WTC11 (cell line): ENCODE measurements around the gene LZIC. TPM values are rescaled to one million over a fixed set of nuclear protein-coding genes. Genes with fewer than 3 reads are reported as not detected.

Experiments
- ATAC-seq: fragments of 200-7000 bp; cut with Tn5 transposase; 2 replicates; pipeline ENCODE4 v1.10.0; 2021; ENCODE audit warnings: mild to moderate bottlenecking, moderate library complexity
- CTCF ChIA-PET: fragments of 300-600 bp; sonication (Branson Sonifier 250); formaldehyde crosslinking; loops from one replicate; lab custom pipeline; 2021; ENCODE audit warnings: antibody characterized with exemption; lab: Charles Lee
- POLR2A ChIA-PET: fragments of 350-600 bp; sonication (Branson Sonifier 250); formaldehyde crosslinking; loops from one replicate; lab custom pipeline; 2021; ENCODE audit warnings: antibody characterized with exemption; lab: Charles Lee
- DNase-seq: peaks from one replicate; pipeline ENCODE4 v3.0.0; 2021; ENCODE audit warnings: low spot score
- H3K27ac Mint-ChIP-seq: 2 replicates; pipeline ENCODE4 v1.8.0; 2021; ENCODE audit warnings: mixed read lengths
- H3K27me3 Mint-ChIP-seq: 2 replicates; pipeline ENCODE4 v1.8.0; 2021; ENCODE audit warnings: low read depth, mild to moderate bottlenecking, moderate library complexity, mixed read lengths
- H3K36me3 Mint-ChIP-seq: 2 replicates; pipeline ENCODE4 v1.8.0; 2021; ENCODE audit warnings: mixed read lengths
- H3K4me1 Mint-ChIP-seq: 2 replicates; pipeline ENCODE4 v1.8.0; 2022; ENCODE audit warnings: mixed read lengths
- H3K4me3 Mint-ChIP-seq: 2 replicates; pipeline ENCODE4 v1.8.0; 2021; ENCODE audit warnings: mild to moderate bottlenecking, moderate library complexity, mixed read lengths
- H3K9me3 Mint-ChIP-seq: 2 replicates; pipeline ENCODE4 v1.8.0; 2021; ENCODE audit warnings: mixed read lengths
- CREB1 ChIP-seq: sonication (generic); formaldehyde crosslinking; IDR thresholded peaks from 2 replicates; pipeline ENCODE4 v1.8.0; 2023; ENCODE audit warnings: mild to moderate bottlenecking, missing genetic modification reagents
- ETV6 ChIP-seq: sonication (generic); formaldehyde crosslinking; IDR thresholded peaks from 2 replicates; pipeline ENCODE4 v1.8.1; 2022; ENCODE audit warnings: mild to moderate bottlenecking, missing genetic modification reagents
- FOXK1 ChIP-seq: sonication (generic); formaldehyde crosslinking; IDR thresholded peaks from 2 replicates; pipeline ENCODE4 v1.8.0; 2022; ENCODE audit warnings: mild to moderate bottlenecking, moderate library complexity, missing genetic modification reagents
- FOXP1 ChIP-seq: sonication (generic); formaldehyde crosslinking; IDR thresholded peaks from 2 replicates; pipeline ENCODE4 v1.8.0; 2022; ENCODE audit warnings: missing genetic modification reagents, mild to moderate bottlenecking, moderate library complexity, borderline replicate concordance
- JAZF1 ChIP-seq: fragments of 250-450 bp; sonication (Bioruptor Pico); IDR thresholded peaks from 2 replicates; pipeline ENCODE4 v1.9.0; 2021; ENCODE audit warnings: moderate library complexity, mild to moderate bottlenecking, inconsistent platforms
- NFYB ChIP-seq: sonication (generic); formaldehyde crosslinking; conservative IDR thresholded peaks from 2 replicates; pipeline ENCODE4 v1.8.0; 2022; ENCODE audit warnings: low read depth, missing genetic modification reagents
- SP1 ChIP-seq: sonication (generic); formaldehyde crosslinking; conservative IDR thresholded peaks from 2 replicates; pipeline ENCODE4 v1.8.1; 2022; ENCODE audit warnings: missing genetic modification reagents
- TCF7 ChIP-seq: sonication (generic); formaldehyde crosslinking; IDR thresholded peaks from 2 replicates; pipeline ENCODE4 v1.8.0; 2022; ENCODE audit warnings: mild to moderate bottlenecking, low read depth, missing genetic modification reagents, moderate library complexity
- ZNF416 ChIP-seq: fragments of 250-450 bp; sonication (Bioruptor Pico); IDR thresholded peaks from 2 replicates; pipeline ENCODE4 v1.9.0; 2021; ENCODE audit warnings: mild to moderate bottlenecking, inconsistent platforms
- ZNF671 ChIP-seq: fragments of 250-450 bp; sonication (Bioruptor Pico); IDR thresholded peaks from 2 replicates; pipeline ENCODE4 v1.8.0; 2021; ENCODE audit warnings: mild to moderate bottlenecking
- total RNA-seq: library from RNA; stranded (reverse); gene quantifications from 3 replicates; pipeline ENCODE4 v1.2.3, GENCODE V29; 2021
- TF ChIP-seq, protein P1 (sequence below): sonication (generic); formaldehyde crosslinking; IDR thresholded peaks from 2 replicates; pipeline ENCODE4 v1.8.0; 2022; ENCODE audit warnings: mild to moderate bottlenecking, missing genetic modification reagents
- TF ChIP-seq, protein P2 (sequence below): sonication (generic); formaldehyde crosslinking; IDR thresholded peaks from 2 replicates; pipeline ENCODE4 v1.8.0; 2022; ENCODE audit warnings: mild to moderate bottlenecking, missing genetic modification reagents
- TF ChIP-seq, protein P3 (sequence below): sonication (generic); formaldehyde crosslinking; conservative IDR thresholded peaks from 2 replicates; pipeline ENCODE4 v1.8.1; 2023; ENCODE audit warnings: mild to moderate bottlenecking, low read depth, missing genetic modification reagents, moderate library complexity
- TF ChIP-seq, protein P4 (sequence below): sonication (generic); formaldehyde crosslinking; conservative IDR thresholded peaks from 2 replicates; pipeline ENCODE4 v1.8.1; 2022; ENCODE audit warnings: mild to moderate bottlenecking, missing genetic modification reagents
- TF ChIP-seq, protein P5 (sequence below): sonication (generic); formaldehyde crosslinking; IDR thresholded peaks from 2 replicates; pipeline ENCODE4 v1.8.0; 2022; ENCODE audit warnings: mild to moderate bottlenecking, missing genetic modification reagents
- TF ChIP-seq, protein P6 (sequence below): sonication (generic); formaldehyde crosslinking; IDR thresholded peaks from 2 replicates; pipeline ENCODE4 v1.8.0; 2023; ENCODE audit warnings: missing genetic modification reagents
- TF ChIP-seq, protein P7 (sequence below): sonication (generic); formaldehyde crosslinking; IDR thresholded peaks from 2 replicates; pipeline ENCODE4 v1.8.1; 2023; ENCODE audit warnings: mild to moderate bottlenecking, missing genetic modification reagents, borderline replicate concordance
- TF ChIP-seq, protein P8 (sequence below): sonication (generic); formaldehyde crosslinking; IDR thresholded peaks from 2 replicates; pipeline ENCODE4 v1.8.1; 2023; ENCODE audit warnings: mild to moderate bottlenecking, missing genetic modification reagents

The LZIC gene
- total RNA-seq, 1 experiment from 2014 or later = 16.9 TPM

DNA sequence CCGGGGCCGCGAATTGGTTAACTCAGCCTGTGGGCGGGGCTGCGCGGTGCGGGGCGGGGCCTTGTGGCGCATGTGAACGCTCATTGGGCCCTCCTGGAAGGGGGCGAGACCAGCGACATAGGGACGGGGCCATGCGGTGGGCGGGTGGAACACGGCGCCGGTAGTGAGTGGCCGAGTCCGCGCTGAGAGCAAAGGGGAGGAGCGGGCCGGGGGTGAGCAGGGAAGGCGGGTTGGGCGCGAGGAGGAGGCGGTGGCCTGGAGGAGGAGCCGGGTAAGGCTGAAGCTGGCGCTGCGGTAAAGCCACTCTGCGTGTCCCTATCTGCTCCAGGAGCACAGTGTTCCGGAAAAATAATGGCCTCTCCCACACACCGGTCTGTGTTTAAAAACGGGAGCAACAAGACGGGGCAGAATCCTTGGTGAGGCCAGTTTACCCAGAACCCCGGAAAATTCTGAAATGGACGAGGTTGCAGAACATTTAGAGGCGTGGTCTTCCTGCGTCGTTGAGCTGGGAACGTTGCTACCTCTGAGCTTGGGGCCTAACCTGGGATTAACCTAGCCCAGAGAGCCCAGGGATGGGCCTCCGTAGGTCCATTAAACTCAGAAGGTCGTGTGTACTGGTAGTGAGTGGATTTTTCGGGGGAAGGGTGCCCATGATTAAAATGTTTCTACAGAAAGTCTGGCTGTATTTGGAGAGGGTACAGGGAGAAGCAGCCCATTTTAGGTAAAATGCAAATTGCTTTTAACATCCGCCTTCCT is 32.6 kb downstream of the LZIC start:
- H3K9me3 Mint-ChIP-seq = no peaks in the 10 kb centered on the region
- ChIA-PET CTCF (interaction anchor here (0.8 to 1.2 kb wide), 10 partner anchors 19 to 520 kb away, joined by 3 to 6 read pairs (median 4); partner anchors contain the start of genes CENPS, KIF1B, LZIC and NMNAT1), POLR2A (interaction anchor here (0.6 to 1.2 kb wide), 4 partner anchors 33 to 299 kb away, joined by 3 to 4 read pairs (median 4); partner anchors contain the start of genes KIF1B, LZIC and NMNAT1)
- H3K4me1 Mint-ChIP-seq = peaks cover 31% of the 10 kb centered on the region
- H3K36me3 Mint-ChIP-seq = no peaks in the 10 kb centered on the region
- H3K4me3 Mint-ChIP-seq = peak overlapping the region; percentile 95
- peak; percentile 100 for DNase-seq
- TF ChIP-seq, protein P1, sequence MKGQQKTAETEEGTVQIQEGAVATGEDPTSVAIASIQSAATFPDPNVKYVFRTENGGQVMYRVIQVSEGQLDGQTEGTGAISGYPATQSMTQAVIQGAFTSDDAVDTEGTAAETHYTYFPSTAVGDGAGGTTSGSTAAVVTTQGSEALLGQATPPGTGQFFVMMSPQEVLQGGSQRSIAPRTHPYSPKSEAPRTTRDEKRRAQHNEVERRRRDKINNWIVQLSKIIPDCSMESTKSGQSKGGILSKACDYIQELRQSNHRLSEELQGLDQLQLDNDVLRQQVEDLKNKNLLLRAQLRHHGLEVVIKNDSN = 0 out of 2 replicates have a peak, but pooled peaks have one; percentile 32
- TF ChIP-seq FOXP1 (CRISPR knock-in tag) (no peak), NFYB (CRISPR knock-in tag) (no peak), CREB1 (CRISPR knock-in tag) (no peak), SP1 (peak; percentile 90), FOXK1 (CRISPR knock-in tag) (peak; percentile 30; the same call in 1 of the 2 replicates), ZNF416 (CRISPR knock-in tag) (0 out of 2 replicates have a peak, but pooled peaks have one; percentile 52)
- TF ChIP-seq, protein P2, sequence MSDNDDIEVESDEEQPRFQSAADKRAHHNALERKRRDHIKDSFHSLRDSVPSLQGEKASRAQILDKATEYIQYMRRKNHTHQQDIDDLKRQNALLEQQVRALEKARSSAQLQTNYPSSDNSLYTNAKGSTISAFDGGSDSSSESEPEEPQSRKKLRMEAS (CRISPR knock-in tag) = peak; percentile 55; the same call in 1 of the 2 replicates
- TF ChIP-seq, all 79 proteins: peak for 5
- no peaks in the 10 kb centered on the region for H3K27me3 Mint-ChIP-seq
- H3K27ac Mint-ChIP-seq = peak overlapping the region; percentile 99
- ATAC-seq = peak; percentile 98

DNA sequence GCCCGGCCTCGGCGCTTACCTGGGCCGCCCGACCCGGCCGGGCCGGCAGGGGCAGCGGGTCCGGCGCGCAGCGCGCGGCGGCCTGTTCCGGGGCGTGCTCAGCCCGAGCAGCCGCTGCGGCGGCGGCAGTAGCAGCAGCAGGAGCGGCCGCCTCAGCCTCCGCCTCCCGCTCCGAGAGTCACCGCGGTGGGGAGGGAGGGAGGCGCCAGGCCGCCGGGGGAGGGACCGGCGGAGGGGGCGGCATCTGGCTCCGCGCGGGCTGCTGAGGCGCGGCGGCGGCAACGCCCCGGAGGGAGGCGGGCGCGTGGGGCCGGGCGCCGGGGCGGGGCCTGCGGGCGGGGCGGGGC is 33.1 kb downstream of the LZIC start, which contains the start of gene CTNNBIP1:
TSS of gene CTNNBIP1 (minus strand) at position 194 of the 347 bp plus-strand sequence. CDS start 38,205 bp downstream, outside the sequence.
- no peak for TF ChIP-seq ZNF671
- no peak for TF ChIP-seq ETV6 (CRISPR knock-in tag)
- TF ChIP-seq, protein P3, sequence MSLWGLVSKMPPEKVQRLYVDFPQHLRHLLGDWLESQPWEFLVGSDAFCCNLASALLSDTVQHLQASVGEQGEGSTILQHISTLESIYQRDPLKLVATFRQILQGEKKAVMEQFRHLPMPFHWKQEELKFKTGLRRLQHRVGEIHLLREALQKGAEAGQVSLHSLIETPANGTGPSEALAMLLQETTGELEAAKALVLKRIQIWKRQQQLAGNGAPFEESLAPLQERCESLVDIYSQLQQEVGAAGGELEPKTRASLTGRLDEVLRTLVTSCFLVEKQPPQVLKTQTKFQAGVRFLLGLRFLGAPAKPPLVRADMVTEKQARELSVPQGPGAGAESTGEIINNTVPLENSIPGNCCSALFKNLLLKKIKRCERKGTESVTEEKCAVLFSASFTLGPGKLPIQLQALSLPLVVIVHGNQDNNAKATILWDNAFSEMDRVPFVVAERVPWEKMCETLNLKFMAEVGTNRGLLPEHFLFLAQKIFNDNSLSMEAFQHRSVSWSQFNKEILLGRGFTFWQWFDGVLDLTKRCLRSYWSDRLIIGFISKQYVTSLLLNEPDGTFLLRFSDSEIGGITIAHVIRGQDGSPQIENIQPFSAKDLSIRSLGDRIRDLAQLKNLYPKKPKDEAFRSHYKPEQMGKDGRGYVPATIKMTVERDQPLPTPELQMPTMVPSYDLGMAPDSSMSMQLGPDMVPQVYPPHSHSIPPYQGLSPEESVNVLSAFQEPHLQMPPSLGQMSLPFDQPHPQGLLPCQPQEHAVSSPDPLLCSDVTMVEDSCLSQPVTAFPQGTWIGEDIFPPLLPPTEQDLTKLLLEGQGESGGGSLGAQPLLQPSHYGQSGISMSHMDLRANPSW (CRISPR knock-in tag) = no peak
- TF ChIP-seq, protein P4, sequence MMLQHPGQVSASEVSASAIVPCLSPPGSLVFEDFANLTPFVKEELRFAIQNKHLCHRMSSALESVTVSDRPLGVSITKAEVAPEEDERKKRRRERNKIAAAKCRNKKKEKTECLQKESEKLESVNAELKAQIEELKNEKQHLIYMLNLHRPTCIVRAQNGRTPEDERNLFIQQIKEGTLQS = no peak
- TF ChIP-seq, protein P5, sequence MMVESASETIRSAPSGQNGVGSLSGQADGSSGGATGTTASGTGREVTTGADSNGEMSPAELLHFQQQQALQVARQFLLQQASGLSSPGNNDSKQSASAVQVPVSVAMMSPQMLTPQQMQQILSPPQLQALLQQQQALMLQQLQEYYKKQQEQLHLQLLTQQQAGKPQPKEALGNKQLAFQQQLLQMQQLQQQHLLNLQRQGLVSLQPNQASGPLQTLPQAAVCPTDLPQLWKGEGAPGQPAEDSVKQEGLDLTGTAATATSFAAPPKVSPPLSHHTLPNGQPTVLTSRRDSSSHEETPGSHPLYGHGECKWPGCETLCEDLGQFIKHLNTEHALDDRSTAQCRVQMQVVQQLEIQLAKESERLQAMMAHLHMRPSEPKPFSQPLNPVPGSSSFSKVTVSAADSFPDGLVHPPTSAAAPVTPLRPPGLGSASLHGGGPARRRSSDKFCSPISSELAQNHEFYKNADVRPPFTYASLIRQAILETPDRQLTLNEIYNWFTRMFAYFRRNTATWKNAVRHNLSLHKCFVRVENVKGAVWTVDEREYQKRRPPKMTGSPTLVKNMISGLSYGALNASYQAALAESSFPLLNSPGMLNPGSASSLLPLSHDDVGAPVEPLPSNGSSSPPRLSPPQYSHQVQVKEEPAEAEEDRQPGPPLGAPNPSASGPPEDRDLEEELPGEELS = no peak
- no peak for TF ChIP-seq JAZF1 (CRISPR knock-in tag)
- TF ChIP-seq, protein P6, sequence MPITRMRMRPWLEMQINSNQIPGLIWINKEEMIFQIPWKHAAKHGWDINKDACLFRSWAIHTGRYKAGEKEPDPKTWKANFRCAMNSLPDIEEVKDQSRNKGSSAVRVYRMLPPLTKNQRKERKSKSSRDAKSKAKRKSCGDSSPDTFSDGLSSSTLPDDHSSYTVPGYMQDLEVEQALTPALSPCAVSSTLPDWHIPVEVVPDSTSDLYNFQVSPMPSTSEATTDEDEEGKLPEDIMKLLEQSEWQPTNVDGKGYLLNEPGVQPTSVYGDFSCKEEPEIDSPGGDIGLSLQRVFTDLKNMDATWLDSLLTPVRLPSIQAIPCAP (CRISPR knock-in tag) = no peak
- TF ChIP-seq, protein P7, sequence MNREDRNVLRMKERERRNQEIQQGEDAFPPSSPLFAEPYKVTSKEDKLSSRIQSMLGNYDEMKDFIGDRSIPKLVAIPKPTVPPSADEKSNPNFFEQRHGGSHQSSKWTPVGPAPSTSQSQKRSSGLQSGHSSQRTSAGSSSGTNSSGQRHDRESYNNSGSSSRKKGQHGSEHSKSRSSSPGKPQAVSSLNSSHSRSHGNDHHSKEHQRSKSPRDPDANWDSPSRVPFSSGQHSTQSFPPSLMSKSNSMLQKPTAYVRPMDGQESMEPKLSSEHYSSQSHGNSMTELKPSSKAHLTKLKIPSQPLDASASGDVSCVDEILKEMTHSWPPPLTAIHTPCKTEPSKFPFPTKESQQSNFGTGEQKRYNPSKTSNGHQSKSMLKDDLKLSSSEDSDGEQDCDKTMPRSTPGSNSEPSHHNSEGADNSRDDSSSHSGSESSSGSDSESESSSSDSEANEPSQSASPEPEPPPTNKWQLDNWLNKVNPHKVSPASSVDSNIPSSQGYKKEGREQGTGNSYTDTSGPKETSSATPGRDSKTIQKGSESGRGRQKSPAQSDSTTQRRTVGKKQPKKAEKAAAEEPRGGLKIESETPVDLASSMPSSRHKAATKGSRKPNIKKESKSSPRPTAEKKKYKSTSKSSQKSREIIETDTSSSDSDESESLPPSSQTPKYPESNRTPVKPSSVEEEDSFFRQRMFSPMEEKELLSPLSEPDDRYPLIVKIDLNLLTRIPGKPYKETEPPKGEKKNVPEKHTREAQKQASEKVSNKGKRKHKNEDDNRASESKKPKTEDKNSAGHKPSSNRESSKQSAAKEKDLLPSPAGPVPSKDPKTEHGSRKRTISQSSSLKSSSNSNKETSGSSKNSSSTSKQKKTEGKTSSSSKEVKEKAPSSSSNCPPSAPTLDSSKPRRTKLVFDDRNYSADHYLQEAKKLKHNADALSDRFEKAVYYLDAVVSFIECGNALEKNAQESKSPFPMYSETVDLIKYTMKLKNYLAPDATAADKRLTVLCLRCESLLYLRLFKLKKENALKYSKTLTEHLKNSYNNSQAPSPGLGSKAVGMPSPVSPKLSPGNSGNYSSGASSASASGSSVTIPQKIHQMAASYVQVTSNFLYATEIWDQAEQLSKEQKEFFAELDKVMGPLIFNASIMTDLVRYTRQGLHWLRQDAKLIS (CRISPR knock-in tag) = no peak
- no peak for TF ChIP-seq TCF7 (CRISPR knock-in tag)
- TF ChIP-seq, protein P8, sequence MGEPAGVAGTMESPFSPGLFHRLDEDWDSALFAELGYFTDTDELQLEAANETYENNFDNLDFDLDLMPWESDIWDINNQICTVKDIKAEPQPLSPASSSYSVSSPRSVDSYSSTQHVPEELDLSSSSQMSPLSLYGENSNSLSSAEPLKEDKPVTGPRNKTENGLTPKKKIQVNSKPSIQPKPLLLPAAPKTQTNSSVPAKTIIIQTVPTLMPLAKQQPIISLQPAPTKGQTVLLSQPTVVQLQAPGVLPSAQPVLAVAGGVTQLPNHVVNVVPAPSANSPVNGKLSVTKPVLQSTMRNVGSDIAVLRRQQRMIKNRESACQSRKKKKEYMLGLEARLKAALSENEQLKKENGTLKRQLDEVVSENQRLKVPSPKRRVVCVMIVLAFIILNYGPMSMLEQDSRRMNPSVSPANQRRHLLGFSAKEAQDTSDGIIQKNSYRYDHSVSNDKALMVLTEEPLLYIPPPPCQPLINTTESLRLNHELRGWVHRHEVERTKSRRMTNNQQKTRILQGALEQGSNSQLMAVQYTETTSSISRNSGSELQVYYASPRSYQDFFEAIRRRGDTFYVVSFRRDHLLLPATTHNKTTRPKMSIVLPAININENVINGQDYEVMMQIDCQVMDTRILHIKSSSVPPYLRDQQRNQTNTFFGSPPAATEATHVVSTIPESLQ = no peak
- H3K4me1 Mint-ChIP-seq = peaks cover 33% of the 10 kb centered on the region
- ChIA-PET POLR2A (interaction anchor here (1.2 kb wide), 1 partner anchor 38 kb away, joined by 3 read pairs; no protein-coding TSS in a partner anchor), CTCF (interaction anchor here (1.0 to 1.2 kb wide), 4 partner anchors 19 to 520 kb away, joined by 3 to 6 read pairs (median 4); partner anchors contain the start of genes CENPS, LZIC and NMNAT1)
- ATAC-seq (no peak), DNase-seq (no peak)
- no peaks in the 10 kb centered on the region for H3K9me3 Mint-ChIP-seq
- H3K4me3 Mint-ChIP-seq = peak within 1 kb of the TSS; percentile 96
- H3K27ac Mint-ChIP-seq = peak within 1 kb of the TSS; percentile 99
- H3K27me3 Mint-ChIP-seq = no peaks in the 10 kb centered on the region
- H3K36me3 Mint-ChIP-seq = no peaks in the 10 kb centered on the region
